HG03439 (cell line): ENCODE measurements around the gene AUTS2.
"Not testable (repeated sequence)": the region's sequence is repeated elsewhere in the genome, so short reads cannot be mapped to it uniquely, and the experiment has no call there.

Experiments used
- ATAC-seq: cut with Tn5 transposase; IDR thresholded peaks from one replicate; pipeline ENCODE4 v1.9.1; 2021; ENCODE audit warnings: mild to moderate bottlenecking, moderate library complexity; ENCODE audit not compliant: unreplicated experiment

Gene AUTS2

DNA sequence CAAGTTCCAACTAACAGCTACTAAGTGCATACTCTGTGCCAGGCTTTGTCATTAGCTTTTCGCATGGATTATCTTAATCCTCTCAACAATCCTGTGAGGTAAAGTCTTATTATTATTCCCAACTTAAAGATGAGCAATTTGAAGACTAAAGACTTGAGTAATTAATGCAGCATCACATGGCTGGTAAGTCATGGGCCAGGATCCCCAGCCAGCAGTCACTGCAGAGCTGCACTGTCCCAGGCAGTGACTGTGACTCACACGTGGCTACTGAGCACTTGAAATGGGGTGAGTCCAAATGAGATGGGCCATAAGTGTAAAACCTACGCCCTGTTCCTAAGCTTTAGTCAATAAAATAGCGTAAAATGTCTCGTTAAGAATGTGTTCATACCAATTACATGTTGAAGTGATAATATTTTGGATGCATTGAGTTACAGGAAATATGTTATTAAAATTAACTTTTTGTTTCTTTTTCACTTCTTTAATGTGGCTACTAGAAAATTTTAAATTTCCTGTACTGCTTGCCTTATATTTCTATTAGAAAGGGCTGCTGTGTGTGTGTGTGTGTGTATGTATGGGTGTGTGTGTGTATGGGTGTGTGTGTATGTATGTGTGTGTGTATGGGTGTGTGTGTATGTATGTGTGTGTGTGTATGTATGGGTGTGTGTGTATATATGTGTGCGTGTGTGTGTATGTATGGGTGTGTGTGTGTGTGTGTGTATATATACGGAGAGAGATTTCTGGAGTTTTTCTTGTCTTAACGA lies 756.3 kb downstream of the AUTS2 start:
- no peak for ATAC-seq

- no peak for ATAC-seq
Observed at GRCh38 chr7:70355198-70356020, 757.1 kb downstream of the AUTS2 start.

- ATAC-seq, result no peak
Observed at GRCh38 chr7:70356085-70356786, 758.0 kb downstream of the AUTS2 start.

GRCh38 chr7:70356787-70357328 lies 758.6 kb downstream of the AUTS2 start:
- ATAC-seq, result no peak

DNA sequence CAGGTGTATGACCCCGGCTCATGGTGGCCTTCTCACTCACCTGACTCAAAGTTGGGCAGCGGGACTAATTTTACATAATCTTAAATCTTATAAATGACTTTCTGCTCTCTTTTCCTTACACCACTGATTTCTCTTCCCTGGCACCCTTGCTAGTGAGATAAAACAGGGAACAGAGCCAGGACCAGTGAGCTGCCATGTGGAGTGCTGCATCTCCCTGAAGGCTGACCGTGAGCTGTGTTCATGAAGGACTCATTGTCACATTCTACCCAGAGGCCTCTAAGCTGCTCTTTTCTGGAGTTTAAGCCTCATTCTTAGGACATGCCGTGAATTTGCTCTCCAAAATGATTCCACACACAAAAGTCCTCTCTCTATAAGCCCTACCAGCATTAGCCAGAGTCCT lies 762.3 kb downstream of the AUTS2 start:
- ATAC-seq, result no peak

GRCh38 chr7:70361821-70362220 lies 763.5 kb downstream of the AUTS2 start:
- no peak for ATAC-seq

DNA sequence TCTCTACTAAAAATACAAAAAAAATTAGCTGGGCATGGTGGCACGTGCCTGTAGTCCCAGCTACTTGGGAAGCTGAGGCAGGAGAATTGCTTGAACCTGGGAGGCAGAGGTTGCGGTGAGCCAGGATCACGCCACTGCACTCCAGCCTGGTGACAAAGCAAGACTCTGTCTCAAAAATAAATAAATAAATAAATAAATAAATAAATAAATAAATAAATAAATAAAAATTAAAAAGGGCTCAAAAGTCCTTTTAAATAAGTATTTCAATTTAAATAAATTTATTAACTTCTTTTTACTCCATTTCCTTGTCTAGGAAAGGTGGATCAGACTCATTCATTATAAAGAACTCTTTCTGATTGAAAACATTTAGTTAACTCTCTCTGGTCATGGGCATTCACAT lies 766.1 kb downstream of the AUTS2 start:
- ATAC-seq, result not testable (repeated sequence)

DNA sequence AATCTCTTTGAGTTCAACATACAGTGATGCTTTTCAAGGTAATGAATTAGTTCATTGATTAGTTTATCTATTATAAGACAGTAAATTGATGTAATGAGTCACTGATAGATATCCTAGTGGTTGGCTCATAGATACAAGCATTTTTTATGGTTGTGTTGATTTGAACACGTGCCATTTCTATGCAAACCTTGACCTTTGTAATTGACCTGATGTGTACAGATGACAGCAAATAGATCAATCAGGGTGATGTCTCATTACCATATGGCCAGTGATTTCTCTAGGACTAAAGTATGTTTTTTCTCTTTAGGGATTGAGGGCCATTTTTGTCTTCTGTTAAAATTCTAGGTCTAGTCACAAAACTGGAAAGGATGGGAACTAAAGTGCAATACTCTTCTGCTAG lies 773.4 kb downstream of the AUTS2 start:
- ATAC-seq, result no peak

- no peak for ATAC-seq
Observed at GRCh38 chr7:70372768-70373515, 774.7 kb downstream of the AUTS2 start.

DNA sequence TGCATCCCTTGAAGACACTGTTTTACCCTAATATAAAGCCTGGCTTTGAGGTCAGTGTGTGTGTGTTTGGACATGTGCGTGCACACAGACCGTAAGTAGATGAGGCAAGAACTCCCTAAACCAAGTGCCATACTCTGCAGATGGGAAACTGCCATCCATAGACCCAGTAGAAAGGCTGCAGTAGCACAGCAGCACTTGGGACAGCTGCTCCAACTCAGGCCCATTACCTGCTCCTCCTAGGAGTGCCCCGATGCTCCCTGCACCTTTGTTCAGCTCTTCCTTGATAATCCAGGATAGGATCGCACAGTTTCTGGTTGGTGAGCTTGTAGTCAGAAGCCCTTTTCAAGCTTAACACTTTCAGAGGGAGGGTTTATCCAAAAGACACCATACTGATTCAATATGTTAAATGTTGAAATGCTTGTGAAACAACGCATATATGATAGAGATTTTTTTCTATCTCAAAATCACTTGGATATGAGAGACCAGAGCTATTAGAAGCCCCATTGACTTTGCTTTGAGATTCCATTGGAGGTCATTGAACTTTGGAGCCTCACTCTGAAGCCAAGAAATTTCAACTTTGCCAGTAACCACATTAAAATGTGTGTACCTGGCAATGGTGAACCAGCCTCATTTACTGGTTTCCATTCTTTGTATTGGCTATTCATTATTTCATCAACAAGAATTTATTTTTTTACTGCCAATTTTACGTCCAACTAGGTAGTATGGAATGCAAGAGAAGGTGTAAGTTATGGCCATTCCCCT lies 776.7 kb downstream of the AUTS2 start:
- ATAC-seq, result no peak

- no peak for ATAC-seq
Observed at GRCh38 chr7:70376561-70377031, 778.3 kb downstream of the AUTS2 start.

DNA sequence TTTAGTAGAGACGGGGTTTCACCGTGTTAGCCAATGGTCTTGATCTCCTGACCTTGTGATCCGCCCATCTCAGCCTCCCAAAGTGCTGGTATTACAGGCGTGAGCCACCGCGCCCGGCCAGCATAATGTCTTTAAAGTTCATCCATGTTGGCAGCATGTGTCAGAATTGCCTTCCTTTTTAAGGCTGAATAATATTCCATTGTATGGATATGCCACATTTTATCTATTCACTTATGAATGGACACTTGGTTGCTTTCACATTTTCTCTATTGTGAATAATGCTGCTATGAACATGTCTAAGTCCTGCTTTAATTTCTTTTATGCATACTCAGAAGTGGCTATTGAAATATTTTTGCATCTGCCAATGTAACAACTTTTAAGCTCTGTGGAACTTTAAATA lies 779.7 kb downstream of the AUTS2 start:
- no peak for ATAC-seq

GRCh38 chr7:70379210-70379609 lies 780.9 kb downstream of the AUTS2 start:
- ATAC-seq, result no peak

DNA sequence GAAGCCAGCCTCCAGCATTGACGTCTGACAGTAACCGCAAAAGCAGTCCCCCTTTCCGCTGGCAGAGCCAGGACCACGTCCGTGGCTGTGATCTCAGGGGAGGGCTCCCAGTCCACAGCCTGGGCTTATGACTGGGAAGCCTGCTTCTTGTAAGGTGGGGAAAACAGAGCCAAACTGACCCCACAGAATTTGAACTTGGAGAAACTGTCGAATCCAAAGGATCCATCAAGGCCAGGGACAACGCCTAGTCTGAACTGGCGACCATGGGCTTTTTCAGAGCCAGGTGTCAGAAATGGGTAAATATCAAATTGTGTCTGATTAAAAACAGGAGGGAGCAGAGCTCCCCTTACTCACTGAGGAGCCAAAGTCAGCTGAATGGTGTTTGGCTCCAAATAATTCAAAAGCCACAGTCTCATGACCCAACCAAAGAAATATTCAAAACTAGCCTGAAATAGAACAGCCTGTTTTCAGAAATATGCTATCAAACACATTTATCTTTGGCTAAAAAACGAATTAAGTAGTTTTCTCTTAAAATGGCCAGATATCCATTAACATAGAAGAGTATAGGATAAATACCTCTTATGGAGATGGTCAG lies 782.2 kb downstream of the AUTS2 start:
- ATAC-seq, result no peak

DNA sequence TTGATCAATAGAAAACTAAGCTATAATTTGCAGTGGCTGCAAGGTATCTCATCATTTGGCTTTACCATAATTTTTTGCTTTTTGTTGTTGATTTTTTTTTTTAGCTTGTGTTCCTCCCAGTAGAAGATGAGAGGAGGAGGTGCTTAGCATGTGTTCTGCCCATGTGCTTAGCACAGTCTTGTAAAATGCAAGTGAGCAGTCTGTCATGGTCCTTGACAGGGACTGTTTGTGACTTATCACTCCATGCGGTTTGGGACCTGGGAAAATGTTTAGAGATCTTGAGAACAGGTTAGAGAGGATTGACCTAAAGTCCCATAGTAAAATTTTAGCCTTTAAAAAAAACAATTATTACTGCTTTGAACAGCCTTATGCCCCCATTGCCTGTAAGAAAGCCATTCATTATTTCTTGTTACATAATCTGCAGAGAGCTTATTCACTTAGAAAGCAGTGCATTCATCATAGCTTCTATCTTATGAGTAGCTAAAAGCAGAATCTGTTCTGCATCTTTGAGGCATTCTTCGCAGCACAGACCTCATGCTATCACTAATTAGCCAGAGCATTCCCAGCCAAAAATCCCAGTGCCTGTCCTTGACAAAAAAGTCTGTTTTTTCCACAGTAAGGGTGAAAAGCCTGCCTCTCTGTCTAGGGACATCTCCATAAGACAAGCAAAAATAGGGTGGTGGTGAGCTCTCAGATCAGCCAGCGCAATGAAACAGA lies 784.9 kb downstream of the AUTS2 start:
- no peak for ATAC-seq

DNA sequence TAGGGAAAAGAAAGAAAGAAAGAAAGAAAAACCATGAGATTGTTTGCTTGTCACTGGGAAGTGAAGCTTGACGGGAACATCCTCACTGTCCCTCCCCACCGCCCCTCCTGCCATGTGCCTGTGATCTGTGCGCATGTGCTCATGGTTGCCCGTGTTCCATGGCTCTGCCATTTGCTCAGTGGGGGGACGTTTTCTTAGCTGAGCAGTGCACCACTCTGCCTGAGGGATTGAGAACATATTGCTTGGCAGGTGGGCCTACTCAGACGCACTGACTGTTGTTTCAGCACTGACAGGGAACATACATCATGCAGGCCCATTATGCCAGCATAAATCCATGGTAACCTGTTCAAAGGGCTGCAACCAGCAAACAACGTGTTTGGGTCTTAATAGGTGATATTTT lies 785.7 kb downstream of the AUTS2 start:
- ATAC-seq, result no peak

- ATAC-seq, result no peak
Observed at GRCh38 chr7:70384891-70385290, 786.6 kb downstream of the AUTS2 start.

GRCh38 chr7:70387217-70387616 lies 788.9 kb downstream of the AUTS2 start:
- ATAC-seq, result no peak
